A673 (cell line): Measurements from ENCODE around the gene ZSCAN18. TPM values are rescaled to one million over a fixed set of nuclear protein-coding genes. Genes with fewer than 3 reads are reported as not detected.

Experiments used
- BruUV-seq: library from RNA; stranded (reverse); fragments of 400-500 nt; replicated peaks from 2 replicates; lab custom pipeline; 2021; lab: Mats Ljungman, UMichigan
- CTCF ChIA-PET: fragments of 300-600 bp; sonication (Branson Sonifier 250); formaldehyde crosslinking; loops from one replicate; lab custom pipeline; 2022; ENCODE audit warnings: antibody characterized with exemption; lab: Charles Lee
- POLR2A ChIA-PET: fragments of 300-600 bp; sonication (Branson Sonifier 250); formaldehyde crosslinking; loops from one replicate; lab custom pipeline; 2022; ENCODE audit warnings: antibody characterized with exemption; ENCODE audit not compliant: low non-redundant PET; lab: Charles Lee
- DNase-seq: peaks from one replicate; pipeline ENCODE4 v3.0.0-alpha.2; 2015; ENCODE audit warnings: low spot score
- H3K27ac ChIP-seq: fragments of 200-600 bp; sonication (generic); 2 replicates; pipeline ENCODE4 v1.5.1; 2016; ENCODE audit warnings: mixed run types, low read depth, mild to moderate bottlenecking, mixed read lengths, antibody characterized with exemption, low read length; ENCODE audit not compliant: poor library complexity, severe bottlenecking
- H3K27me3 ChIP-seq: fragments of 200-600 bp; sonication (generic); replicated peaks from 2 replicates; pipeline ENCODE4 v1.6.1; 2017; ENCODE audit warnings: mixed run types, low read depth, mild to moderate bottlenecking, mixed read lengths, antibody characterized with exemption, low read length; ENCODE audit not compliant: insufficient read depth, poor library complexity
- H3K36me3 ChIP-seq: fragments of 200-600 bp; sonication (generic); 2 replicates; pipeline ENCODE4 v1.6.1; 2016; ENCODE audit warnings: mixed run types, mild to moderate bottlenecking, mixed read lengths, antibody characterized with exemption, low read length; ENCODE audit not compliant: insufficient read depth, poor library complexity, severe bottlenecking
- H3K4me1 ChIP-seq: fragments of 200-600 bp; sonication (generic); 2 replicates; pipeline ENCODE4 v1.6.1; 2017; ENCODE audit warnings: mixed run types, mild to moderate bottlenecking, mixed read lengths, antibody characterized with exemption, low read length; ENCODE audit not compliant: insufficient read depth, poor library complexity, severe bottlenecking
- H3K4me3 ChIP-seq: fragments of 200-600 bp; sonication (generic); 2 replicates; pipeline ENCODE4 v1.5.1; 2016; ENCODE audit warnings: low read depth, mixed run types, mild to moderate bottlenecking, mixed read lengths, low read length; ENCODE audit not compliant: poor library complexity, severe bottlenecking
- H3K9me3 ChIP-seq: fragments of 200-600 bp; sonication (generic); 2 replicates; pipeline ENCODE4 v1.6.1; 2016; ENCODE audit warnings: mixed run types, low read depth, mild to moderate bottlenecking, mixed read lengths, antibody characterized with exemption, low read length; ENCODE audit not compliant: poor library complexity, severe bottlenecking
- EZH2 ChIP-seq: fragments of 200-600 bp; sonication (generic); IDR thresholded peaks from 2 replicates; pipeline ENCODE4 v1.6.1; 2017; ENCODE audit warnings: borderline replicate concordance, low read depth, mild to moderate bottlenecking, mixed read lengths, antibody characterized with exemption, low read length; ENCODE audit not compliant: poor library complexity, severe bottlenecking
- intact Hi-C: fragments of 100-400 bp; cut with micrococcal nuclease; formaldehyde crosslinking; loops from one replicate; pipeline ENCODE4 v1.10.0; 2022; ENCODE audit not compliant: unreplicated experiment
- total RNA-seq: library from RNA; stranded (reverse); gene quantifications from 2 replicates; pipeline ENCODE4 v1.2.3, GENCODE V29; 2021
- TF ChIP-seq, protein P1 (sequence below): fragments of 300-800, 200-600 bp; sonication (generic); conservative IDR thresholded peaks from 2 replicates; pipeline ENCODE4 v1.5.1; 2017; ENCODE audit warnings: low read depth, mild to moderate bottlenecking, antibody characterized with exemption, low read length, moderate library complexity, mixed read lengths

The ZSCAN18 gene
- total RNA-seq, 1 experiment from 2014 or later = 26.1 TPM

DNA sequence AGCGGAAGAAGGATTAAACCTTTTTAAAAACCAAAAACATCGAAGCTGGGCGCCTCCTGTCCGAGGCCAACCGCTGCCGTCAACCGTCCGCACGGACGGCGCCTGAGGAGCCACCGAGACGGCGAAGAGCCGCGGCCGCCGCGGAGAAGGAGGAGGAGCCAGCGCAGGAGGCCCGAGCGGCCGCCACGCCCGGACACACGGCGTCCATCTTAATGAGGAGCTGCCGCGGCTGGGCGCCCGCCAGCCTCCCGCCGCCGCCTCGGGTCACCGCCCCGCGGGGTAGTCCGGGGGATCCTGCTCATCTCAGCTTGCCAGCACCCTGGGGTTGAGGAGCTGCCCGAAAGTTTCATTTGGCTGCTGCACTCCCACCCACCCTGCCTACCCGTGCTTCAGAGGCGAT lies 53.6 kb downstream of the ZSCAN18 start:
- Histone ChIP-seq H3K4me1 (no peaks in the 10 kb centered on the region), H3K9me3 (peaks cover 11% of the 10 kb centered on the region), H3K4me3 (no peak overlapping the region), H3K36me3 (no peaks in the 10 kb centered on the region), H3K27me3 (no peaks in the 10 kb centered on the region), H3K27ac (no peak overlapping the region)
- CTCF ChIA-PET = no interaction called here
- POLR2A ChIA-PET = no interaction called here
- no peak for DNase-seq
- TF ChIP-seq, protein P1, sequence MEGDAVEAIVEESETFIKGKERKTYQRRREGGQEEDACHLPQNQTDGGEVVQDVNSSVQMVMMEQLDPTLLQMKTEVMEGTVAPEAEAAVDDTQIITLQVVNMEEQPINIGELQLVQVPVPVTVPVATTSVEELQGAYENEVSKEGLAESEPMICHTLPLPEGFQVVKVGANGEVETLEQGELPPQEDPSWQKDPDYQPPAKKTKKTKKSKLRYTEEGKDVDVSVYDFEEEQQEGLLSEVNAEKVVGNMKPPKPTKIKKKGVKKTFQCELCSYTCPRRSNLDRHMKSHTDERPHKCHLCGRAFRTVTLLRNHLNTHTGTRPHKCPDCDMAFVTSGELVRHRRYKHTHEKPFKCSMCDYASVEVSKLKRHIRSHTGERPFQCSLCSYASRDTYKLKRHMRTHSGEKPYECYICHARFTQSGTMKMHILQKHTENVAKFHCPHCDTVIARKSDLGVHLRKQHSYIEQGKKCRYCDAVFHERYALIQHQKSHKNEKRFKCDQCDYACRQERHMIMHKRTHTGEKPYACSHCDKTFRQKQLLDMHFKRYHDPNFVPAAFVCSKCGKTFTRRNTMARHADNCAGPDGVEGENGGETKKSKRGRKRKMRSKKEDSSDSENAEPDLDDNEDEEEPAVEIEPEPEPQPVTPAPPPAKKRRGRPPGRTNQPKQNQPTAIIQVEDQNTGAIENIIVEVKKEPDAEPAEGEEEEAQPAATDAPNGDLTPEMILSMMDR = no peak
- no peak for TF ChIP-seq EZH2
- intact Hi-C loops = no loop called here
- BruUV-seq = no TSS peak

DNA sequence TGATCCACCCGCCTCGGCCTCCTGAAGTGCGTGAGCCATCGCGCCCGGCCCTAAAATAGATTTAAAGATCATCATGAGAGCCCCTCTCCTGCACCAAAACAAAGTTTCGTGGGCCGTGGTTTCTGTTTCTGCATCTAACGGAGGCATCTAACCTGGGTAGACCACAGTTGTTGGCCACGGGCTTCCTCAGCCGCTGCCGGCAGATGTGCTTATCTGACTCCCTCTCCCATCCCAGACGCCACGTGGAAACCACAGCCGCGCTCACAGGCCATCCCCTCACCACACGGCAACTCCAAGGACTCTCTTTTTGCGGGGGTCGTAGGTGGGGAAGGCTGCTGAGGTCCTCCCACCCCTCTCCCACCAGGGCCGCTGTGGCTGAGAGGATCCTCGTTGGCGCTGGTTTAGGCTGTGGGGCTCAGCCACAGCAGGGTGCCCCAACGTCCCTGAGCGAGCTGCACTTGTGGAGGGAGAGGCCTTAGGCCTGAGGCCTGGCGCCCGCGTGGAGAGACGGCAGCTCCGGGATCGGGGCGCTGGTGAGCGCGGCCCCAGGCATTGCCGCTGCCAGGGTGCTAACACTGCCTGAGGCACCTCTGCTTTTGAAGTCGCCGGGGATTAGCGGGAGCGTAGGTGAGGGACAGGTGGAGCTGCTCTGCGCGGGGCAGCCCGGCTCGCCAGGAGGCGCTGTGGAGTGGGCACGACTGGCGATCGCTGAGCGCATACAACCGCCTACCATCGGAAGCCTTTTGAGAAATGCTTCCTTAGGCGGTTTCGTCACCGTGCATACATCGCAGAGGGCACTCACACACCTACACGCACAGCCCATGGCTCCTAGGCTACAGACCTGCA lies 55.3 kb downstream of the ZSCAN18 start:
- TF ChIP-seq, protein P1 = no peak
- TF ChIP-seq EZH2 = no peak
- POLR2A ChIA-PET = no interaction called here
- intact Hi-C loops = no loop called here
- DNase-seq = no peak
- no peaks in the 10 kb centered on the region for H3K4me1 ChIP-seq
- no peak overlapping the region for H3K4me3 ChIP-seq
- H3K27ac ChIP-seq = no peak overlapping the region
- no TSS peak for BruUV-seq
- CTCF ChIA-PET = interaction anchor here (0.7 kb wide), 1 partner anchor 38 kb away, joined by 4 read pairs; no protein-coding TSS in a partner anchor
- H3K9me3 ChIP-seq = peaks cover 6% of the 10 kb centered on the region
- no peaks in the 10 kb centered on the region for H3K27me3 ChIP-seq
- H3K36me3 ChIP-seq = no peaks in the 10 kb centered on the region

DNA sequence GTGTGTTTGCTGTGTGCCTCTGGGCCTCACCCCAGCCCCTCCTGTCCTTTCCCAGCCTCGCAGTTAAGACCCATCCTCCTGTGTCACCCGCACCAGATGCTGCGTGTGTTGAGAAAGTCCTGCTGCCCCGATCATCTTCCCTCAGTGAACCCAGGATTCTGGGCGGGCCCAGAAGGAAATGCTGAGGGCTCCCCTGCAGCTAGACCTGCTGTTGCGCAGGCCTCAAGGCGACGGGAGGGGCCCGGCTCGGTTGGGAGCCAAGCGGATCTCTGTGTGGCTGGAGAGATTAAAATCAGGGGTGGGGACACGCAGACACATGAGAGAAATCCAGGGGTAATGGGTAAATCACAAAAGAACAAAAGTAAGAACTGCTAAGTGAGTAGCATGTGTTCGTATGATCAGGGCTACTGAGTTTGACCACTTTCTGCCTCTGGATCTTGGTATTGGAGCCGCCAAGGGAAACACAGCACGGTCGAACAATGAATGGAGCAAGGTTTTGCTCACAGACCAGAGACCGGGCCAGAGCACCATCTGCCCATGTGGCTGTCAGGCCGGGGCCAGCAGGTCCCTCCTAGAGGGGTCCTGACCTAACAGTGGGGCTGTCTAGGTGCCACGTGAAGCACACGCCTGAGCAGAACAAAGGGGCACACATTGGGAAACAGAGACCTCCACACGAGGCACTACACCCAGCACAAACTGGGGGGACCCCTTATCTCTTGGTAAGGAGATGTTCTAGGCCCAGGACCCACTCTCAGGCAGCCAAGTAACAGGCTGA lies 57.1 kb downstream of the ZSCAN18 start:
- H3K27me3 ChIP-seq = no peaks in the 10 kb centered on the region
- TF ChIP-seq EZH2 = no peak
- TF ChIP-seq, protein P1 = no peak
- H3K9me3 ChIP-seq = peaks cover 5% of the 10 kb centered on the region
- intact Hi-C loops = no loop called here
- CTCF ChIA-PET = no interaction called here
- no TSS peak for BruUV-seq
- no peak overlapping the region for H3K27ac ChIP-seq
- no peaks in the 10 kb centered on the region for H3K36me3 ChIP-seq
- DNase-seq = no peak
- POLR2A ChIA-PET = no interaction called here
- H3K4me1 ChIP-seq = no peaks in the 10 kb centered on the region
- H3K4me3 ChIP-seq = no peak overlapping the region
